ENCODE measurements around the gene SMG7. TPM values are rescaled to one million over a fixed set of nuclear protein-coding genes. Genes with fewer than 3 reads are reported as not detected.

Gene SMG7
- total RNA-seq, 1 donor from 2014 or later: 70.0 TPM

DNA sequence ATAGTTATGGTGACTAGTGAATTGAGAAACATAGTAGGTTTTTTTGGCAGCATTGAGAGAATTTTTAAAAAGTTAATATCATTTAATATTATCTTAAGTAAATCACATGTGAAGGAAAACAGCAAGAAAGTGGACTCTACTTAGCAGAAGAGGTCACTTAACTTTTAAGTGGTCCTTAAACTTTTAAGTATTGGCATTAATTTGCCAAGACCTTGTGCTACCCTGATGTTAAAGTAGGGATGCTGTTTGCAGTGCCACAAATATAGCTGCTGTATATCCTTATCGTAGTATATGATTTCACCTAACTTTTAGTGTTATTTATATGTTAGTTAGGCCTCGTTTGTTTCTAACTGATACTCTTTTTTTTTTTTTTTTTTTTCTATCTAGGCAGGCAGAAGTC is 40.2 kb downstream of the SMG7 start:
- no peak for DNase-seq (ENCODE audit: low spot score)

DNA sequence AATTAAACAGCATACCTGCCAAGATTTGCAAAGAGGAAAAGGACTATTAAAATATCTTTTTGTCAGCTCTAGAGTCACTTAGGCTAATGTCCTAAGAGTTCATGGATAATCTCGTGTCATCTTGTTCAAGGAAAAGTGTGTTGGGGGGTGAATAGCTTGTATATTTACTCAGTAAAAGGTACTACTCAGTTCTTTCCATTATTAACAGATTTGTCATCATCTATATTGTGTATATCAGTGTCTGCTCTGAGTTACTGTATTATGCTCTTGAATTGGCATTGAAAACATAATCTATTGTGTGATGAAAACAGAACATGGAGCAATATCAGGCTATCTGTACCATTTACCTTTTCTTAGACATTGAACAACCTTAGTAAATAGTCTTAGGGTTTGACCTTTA is 41.9 kb downstream of the SMG7 start:
- DNase-seq (ENCODE audit: low spot score): no peak

DNA sequence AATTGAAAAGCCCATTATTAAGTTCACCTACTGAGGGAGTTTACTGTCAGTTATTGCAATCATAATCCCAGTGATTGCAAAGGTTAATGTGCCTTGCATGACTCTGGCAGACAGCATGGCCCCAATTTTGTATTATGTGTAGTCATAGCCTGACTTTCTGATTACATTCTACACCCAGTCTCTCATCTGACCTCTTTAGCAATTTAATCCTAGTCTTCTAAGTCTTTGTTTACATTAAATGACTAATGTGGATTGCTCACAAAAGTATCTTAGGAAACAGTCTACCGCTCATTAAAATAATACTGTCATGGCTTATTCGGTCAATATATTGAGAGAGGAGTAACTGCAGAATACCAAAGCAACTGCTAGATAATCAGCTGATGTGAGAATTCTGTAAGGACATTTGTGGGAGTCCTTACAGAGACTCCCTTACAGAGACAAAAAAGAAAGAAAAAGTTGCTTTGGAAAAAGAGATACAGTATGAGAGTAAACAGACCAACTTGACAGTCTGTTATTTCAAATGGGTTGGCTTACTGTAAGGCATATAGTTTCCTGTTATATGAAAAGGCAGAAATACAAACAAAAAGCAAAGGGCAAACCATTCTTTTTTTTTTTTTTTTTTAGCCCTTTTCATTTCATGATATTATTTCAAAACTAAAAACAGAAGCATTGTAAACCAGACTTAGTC is 42.8 kb downstream of the SMG7 start:
- DNase-seq (ENCODE audit: low spot score): no peak

DNA sequence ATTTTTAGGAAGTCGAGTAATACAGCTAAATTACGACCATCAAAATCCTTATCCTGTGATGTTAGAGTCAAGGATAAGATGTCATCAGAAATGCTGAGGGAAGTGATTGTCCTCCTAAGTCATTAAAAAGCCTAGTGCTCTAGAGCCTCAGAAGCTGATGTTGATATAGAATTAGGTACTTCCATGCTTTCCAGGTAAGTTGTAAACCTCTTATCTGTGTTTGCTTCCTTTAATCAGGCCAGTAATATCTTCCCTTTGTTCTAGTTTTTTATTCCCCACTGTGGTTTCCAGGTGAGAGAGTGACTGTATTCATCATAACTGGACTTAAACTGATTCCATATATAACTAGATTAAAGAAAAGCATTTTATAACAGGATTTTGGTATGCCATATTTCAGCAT is 44.4 kb downstream of the SMG7 start:
- no peak for DNase-seq (ENCODE audit: low spot score)

DNA sequence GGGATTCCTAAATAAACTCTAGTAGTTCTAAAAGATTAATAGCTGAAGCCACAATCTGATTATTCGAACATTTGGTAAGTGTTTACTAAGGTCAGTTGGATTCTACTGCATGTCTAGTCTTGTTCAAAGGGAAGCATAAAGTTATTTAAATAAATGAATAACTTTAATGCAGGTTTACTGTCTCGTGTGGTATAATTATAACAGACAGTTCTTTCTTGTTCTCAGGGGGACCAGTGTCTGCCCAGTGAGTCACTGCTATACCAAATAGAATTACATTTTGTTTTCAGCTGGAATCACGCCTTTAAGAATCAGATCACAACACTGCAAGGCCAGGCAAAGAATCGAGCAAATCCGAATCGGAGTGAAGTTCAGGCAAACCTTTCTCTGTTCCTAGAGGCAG is 45.1 kb downstream of the SMG7 start:
- DNase-seq (ENCODE audit: low spot score): no peak

DNA sequence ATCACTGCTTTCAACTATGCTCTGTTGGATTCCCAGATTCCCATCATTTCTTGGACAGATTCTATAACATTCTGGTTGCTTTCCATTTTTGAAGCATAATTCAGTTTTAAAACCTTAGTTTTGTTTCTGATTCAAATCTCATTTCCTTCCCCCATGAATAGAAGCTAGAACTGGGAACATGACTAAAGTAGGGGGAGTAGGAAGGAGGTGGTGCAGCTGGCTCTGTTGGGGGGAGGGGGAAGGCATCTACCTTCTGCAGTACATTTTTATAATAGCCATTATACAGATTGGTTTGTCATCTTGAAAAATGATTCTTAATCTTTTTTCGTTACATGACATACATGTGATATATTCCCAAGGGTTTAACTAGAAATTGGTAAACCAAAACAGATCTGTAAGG is 48.1 kb downstream of the SMG7 start:
- no peak for DNase-seq (ENCODE audit: low spot score)

DNA sequence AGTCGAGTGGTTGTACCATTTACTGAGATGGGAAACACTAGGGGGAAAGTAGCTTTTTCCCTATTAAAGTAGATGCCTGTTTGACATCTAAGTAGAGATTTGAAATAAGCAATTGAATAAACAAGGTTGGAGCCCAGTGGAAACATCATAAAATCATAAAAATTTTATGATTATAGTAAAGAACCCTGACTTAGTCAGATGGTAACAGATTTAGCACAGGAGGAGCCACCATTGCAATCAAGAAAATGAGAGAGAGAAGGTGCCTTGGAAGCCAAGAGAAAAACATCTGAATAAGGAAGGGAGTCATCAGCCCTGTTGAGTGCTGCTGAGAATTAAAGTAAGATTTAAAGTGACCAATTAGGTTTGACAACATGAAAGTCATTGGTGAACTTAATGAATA is 49.8 kb downstream of the SMG7 start:
- DNase-seq (ENCODE audit: low spot score): no peak

DNA sequence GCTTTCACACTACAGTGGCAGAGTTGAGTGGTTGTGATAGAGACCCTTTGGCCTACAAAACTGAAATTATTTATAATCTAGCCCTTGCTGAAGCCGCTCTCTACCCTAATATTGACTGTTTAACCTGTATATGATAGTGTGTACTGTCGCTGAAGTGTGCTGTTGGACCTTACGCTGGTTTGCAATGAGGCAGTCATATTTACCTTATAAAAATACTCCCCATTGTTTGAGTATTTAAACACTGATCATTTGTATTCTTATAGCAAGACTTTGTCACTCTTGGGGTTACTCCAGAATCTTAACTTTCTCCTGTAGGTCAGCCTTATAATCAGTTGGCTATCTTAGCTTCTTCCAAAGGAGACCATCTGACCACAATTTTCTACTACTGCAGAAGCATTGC is 56.3 kb downstream of the SMG7 start:
- DNase-seq (ENCODE audit: low spot score): no peak

DNA sequence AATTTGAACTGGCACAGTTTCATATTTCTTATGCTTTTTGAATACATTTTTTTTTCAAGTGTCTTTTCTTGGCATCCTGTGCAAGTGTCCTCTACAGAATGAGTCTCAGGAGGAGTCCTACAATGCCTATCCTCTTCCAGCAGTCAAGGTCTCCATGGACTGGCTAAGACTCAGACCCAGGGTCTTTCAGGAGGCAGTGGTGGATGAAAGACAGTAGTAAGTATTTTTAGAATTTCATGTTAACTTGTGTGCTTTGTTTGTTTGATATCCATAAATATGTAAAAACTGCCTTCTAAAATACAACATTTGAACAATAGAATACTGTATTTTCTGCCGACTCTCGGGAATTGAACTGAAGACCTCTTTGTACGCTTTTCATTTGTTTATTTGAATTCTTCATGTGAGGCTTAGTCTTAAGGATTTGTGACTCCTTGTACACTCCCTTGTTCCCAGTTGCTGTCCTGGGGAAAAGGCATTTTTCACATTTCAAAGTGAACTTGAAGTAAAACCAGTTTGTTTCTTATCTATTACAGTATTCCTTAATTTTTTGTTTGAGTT is 61.4 kb downstream of the SMG7 start:
- no peak for DNase-seq (ENCODE audit: low spot score)

DNA sequence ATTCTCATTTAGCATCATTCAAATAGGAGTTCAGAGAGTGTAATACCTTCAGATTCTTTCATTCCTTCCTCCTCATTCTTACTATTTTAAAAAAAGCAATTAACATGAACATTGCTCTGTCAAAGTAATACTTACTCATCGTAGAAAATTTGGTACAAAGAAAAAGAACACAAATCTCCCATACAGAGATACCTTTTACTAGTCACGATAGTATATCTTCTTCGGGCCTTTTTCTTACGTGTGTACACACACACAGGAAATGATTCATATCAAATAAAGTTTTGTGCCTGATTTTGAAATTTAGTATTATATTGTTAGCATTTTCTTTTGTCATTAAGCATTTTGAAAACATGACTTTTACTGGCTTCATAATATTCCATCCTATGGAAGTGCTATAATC is 65.1 kb downstream of the SMG7 start:
- no peak for DNase-seq (ENCODE audit: low spot score)

DNA sequence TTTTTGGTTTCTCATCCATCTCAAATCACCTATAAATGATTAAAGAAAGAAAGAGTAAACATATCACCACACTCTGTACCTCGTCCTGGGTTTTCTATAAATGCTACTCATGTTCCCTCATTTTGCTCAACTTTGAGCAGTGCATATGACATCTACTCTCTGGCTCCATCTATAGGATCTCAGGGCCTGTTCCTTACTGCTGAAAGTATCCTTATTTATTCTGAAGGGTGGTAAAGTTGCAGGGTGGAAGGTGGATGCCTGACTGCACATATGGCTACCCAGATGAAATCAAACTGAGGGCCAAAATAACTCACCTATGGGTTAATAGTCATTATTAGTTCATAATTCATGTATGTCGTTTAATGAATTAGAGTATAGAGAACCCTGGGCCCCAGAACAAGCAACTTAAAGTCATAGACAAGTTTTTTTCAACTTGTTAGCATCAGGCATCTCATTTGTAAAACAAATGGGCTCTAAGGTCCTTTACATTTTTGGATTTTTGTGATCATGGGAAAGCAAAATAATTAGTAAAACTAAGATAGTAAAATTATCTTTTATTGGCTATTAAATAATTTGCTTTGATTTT is 71.4 kb downstream of the SMG7 start:
- no peak for DNase-seq (ENCODE audit: low spot score)

DNA sequence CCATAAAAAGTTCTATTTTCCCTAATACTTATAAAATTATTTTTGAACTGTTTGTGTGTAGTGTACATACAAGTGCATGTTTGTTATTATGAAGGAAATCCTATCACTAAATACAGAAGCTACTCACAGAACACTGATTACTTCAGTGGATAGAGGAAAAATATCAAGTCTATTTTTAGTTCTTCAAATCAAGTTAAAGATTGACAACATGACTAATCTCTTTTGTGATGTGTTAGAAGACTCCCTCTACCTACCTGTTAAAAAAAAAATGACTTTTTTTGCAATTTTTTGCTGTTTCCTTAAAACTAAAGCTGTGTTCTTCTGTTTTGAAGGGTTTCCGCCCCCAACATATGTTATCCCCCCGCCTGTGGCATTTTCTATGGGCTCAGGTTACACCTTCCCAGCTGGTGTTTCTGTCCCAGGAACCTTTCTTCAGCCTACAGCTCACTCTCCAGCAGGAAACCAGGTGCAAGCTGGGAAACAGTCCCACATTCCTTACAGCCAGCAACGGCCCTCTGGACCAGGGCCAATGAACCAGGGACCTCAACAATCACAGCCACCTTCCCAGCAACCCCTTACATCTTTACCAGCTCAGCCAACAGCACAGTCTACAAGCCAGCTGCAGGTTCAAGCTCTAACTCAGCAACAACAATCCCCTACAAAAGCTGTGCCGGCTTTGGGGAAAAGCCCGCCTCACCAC is 72.4 kb downstream of the SMG7 start:
- DNase-seq (ENCODE audit: low spot score): peak; percentile 67

DNA sequence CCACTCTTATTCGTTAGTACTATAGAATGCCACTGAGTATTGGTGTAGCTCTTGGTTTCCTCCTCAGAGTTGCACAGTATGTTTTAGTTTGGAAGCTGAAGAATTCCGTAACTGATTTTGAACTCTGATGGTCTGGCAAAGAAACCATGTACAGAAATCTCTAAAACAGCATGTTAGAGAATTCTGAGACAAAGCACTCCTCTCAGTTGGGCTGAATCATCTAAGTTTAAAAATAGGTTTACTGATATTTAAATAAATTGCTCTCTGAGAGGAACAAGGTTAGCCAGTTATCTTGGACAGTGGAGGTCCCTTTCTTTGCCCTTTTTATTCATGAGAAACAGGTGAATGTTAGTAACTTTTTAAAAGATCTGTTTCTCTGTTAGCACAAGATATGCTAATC is 74.1 kb downstream of the SMG7 start:
- DNase-seq (ENCODE audit: low spot score): no peak

DNA sequence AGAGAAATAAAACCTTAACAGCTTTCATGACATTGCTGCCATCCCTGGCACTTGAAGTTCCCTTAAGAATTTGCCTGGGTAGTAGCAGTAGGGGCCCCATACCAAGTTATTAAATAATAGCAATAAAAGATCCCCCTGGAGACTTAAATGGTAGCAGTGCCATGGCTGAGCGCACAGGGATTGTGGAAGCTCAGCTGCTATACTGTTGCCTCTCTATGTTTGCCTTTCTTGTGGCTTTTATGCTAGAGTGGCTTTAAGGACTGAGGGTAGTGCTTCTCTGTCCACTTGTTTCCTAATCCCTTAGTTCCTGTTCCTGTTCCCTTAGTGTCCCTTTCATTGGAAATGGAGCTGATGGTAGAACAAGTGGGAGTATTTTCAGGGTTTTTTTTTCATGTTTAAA is 75.8 kb downstream of the SMG7 start:
- DNase-seq (ENCODE audit: low spot score): no peak

DNA sequence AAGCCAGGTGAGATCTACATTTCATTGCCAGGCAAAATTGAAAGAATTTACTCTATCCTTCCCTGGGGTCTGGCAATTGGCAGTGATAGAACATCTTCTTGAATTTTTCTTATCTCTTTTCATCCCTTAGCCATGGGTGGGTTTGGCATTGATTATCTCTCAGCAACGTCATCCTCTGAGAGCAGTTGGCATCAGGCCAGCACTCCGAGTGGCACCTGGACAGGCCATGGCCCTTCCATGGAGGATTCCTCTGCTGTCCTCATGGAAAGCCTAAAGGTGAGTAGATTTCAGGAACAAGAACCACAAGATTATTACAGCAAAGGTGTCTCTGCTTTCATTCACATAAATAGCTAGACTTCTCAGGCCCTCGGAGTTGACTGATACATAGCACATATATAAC is 78.6 kb downstream of the SMG7 start:
- DNase-seq (ENCODE audit: low spot score): no peak

DNA sequence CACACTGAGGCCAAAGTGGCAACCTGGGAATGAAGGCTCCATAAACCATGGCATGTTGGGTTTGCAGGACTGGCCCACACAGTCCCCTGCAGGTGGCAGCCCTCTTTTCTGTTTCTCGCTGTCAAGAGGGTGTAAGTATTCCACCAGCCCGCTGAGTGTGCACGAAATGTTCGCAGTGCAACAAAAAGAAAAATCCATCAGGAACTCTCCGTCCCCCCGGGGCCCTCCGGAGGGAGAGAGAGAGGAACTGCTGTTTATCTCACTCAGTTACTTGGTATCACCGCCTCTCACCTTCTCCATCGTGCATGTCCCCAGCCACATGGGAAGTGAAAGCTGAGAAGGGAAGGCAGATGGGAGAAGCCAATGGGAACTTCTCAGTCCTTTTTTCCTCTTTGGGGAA is 79.6 kb downstream of the SMG7 start:
- no peak for DNase-seq (ENCODE audit: low spot score)

DNA sequence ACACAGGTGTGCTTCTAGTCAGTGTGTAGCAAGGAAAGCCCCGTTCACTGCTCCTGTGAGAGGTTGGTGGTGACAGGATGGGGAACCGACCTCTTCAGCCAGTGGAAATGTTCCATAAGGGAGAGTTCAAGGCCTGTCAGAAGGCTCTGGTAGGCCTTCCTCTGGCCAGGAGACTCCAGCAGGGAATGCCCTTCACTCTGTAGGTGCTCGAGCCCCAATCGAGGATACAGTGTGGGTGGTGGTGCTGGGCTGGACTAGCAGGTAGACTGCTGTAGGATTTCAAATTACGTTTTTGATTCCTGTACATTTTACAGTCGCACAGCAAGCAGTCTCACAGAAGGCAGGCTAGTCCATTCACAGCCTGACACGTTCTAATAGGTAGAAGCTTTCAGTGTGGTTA is 80.1 kb downstream of the SMG7 start:
- DNase-seq (ENCODE audit: low spot score): no peak

DNA sequence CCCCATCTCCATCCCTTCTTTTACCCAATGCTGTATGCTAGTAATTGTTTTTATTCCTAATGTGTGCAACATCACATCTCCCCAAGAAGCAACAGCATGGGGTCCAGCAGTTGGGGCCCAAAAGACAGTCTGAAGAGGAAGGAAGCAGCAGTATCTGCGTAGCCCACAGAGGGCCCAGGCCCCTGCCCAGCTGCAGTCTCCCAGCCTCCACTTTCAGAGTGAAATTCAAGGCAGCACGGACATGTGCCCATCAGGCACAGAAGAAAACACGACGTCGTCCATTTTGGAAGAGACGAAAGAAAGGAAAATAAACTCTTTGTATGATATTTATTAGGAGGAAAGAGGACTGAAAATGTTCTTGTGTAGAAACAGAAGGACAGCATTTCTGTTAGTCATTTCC is 80.6 kb downstream of the SMG7 start:
- DNase-seq (ENCODE audit: low spot score): no peak

DNA sequence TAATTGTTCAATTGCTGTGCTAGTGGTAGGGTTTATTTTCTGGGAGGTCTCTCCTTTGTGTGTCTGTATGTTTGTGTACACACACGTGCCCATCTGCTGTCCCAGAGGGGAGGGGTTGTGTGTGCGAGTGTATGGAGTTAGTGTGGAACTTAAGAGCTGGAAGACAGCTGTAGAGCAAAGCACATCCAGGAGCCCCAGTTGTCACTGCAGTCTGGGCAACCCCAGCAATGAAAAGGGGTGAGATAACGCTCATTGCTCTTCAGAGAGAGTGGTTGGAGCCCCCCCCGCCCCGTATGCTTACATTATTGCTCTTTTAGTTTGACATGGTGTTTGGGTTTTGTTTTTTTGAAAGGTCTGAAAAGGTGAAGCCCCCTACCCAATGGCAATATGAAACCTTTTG is 81.0 kb downstream of the SMG7 start:
- no peak for DNase-seq (ENCODE audit: low spot score)

DNA sequence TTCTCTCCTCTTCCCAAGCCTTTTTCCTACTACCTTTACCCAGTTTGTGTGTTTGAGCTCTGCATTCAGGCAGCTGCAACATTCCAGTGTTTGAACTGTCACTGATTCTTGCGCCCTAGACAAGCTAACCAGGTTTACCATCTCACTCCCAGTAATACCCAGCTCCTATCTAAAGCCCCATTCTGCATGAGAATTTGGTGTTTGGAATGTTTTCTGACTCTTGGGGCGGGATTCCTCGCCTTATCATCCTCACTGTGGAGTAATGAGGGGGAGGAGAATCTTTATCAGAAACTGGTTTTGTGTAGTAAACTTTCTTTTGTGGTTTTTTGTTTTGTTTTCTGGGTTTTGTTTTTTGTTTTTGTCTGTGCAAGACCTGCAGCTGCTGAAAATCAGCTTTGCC is 81.5 kb downstream of the SMG7 start:
- DNase-seq (ENCODE audit: low spot score): no peak

DNA sequence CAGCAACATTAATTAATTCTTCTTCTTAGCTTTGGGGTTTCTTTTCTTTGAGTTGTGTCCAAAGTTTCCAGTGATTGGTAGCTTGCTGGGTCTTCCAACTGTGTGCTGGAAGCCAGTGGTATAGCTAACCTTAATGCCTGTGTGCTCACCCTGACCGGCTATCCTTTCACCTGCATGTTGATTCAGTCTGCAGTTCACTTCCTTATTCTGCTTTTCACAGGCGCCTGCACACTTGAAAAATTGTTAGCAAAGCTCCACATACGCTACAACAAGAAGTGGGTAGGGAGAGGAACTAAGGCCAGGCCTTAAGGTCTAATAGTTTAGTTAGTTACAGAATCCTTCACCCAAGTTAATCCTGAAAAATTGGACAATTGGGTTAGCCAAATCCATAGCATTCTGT is 82.3 kb downstream of the SMG7 start:
- DNase-seq (ENCODE audit: low spot score): no peak

DNA sequence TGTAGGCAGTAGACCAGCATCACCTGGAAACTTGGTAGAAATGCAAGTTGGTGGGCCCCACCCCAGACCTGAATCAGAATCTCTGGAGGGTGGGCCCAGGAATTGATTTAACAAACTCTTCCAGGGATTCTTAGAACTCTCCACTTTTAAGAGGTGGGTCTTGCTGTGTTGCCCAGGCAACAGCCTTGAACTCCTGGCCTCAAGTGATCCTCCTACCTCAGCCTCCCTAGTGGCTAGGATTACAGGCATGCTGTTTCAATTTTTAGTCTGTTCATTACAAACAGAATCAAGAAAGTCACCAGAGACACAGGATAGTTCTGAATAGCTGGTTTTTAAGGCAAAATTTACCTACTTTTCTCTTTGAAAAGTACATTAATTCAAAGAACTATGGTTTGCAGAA is 86.8 kb downstream of the SMG7 start:
- DNase-seq (ENCODE audit: low spot score): no peak

DNA sequence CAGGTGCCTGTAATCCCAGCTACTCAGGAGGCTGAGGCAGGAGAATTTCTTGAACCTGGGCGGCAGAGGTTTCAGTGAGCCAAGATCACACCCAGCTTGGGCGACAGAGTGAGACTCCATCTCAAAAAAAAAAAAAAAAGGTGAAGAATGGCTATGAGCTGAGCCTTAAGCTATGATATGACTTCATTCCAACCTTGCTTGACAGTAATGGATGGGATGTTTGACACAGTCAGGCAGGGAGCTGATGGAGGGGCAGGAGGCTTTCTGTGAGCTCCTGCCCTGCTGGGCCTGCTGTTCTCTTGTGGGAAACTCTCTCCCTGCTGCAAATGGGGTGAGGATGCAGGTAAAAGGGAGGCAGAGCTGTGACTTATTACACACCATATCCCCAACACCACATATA is 90.4 kb downstream of the SMG7 start:
- DNase-seq (ENCODE audit: low spot score): no peak
